Neural progenitor cell (in vitro differentiated cells): ENCODE data around the gene WLS. TPM values are rescaled to one million over a fixed set of nuclear protein-coding genes. Genes with fewer than 3 reads are reported as not detected.

Experiments
- DNase-seq: peaks from one replicate; pipeline ENCODE4 v3.0.0-alpha.2; 2016; ENCODE audit warnings: low spot score
- H2AFZ ChIP-seq: fragments of 200-600 bp; sonication (generic); replicated peaks from 2 replicates; pipeline ENCODE4 v1.6.1; 2016; ENCODE audit warnings: antibody characterized with exemption
- H3F3A ChIP-seq: fragments of 200-600 bp; sonication (generic); 2 replicates; pipeline ENCODE4 v1.6.1; 2016; ENCODE audit warnings: antibody characterized with exemption, low read depth
- H3K27ac ChIP-seq: fragments of 200-600 bp; sonication (generic); 2 replicates; pipeline ENCODE4 v1.5.1; 2016; ENCODE audit warnings: mild to moderate bottlenecking
- H3K27me3 ChIP-seq: fragments of 200-600 bp; sonication (generic); 2 replicates; pipeline ENCODE4 v1.6.1; 2016; ENCODE audit warnings: mild to moderate bottlenecking, moderate library complexity
- H3K36me3 ChIP-seq: fragments of 200-600 bp; sonication (generic); 2 replicates; pipeline ENCODE4 v1.5.1; 2016
- H3K4me1 ChIP-seq: fragments of 200-600 bp; sonication (generic); 2 replicates; pipeline ENCODE4 v1.6.1; 2016; ENCODE audit warnings: mixed run types
- H3K4me2 ChIP-seq: fragments of 200-600 bp; sonication (generic); 2 replicates; pipeline ENCODE4 v1.6.1; 2016
- H3K4me3 ChIP-seq: fragments of 200-600 bp; sonication (generic); 2 replicates; pipeline ENCODE4 v1.5.1; 2016
- H3K79me2 ChIP-seq: fragments of 200-600 bp; sonication (generic); 2 replicates; pipeline ENCODE4 v1.6.1; 2016; ENCODE audit warnings: low read depth
- H3K9ac ChIP-seq: fragments of 200-600 bp; sonication (generic); 2 replicates; pipeline ENCODE4 v1.6.1; 2016
- H3K9me3 ChIP-seq: fragments of 200-600 bp; sonication (generic); 2 replicates; pipeline ENCODE4 v1.5.1; 2016; ENCODE audit warnings: low read depth
- H4K20me1 ChIP-seq: fragments of 200-600 bp; sonication (generic); 2 replicates; pipeline ENCODE4 v1.6.1; 2016; ENCODE audit warnings: low read depth
- H3K27ac Mint-ChIP-seq: 3 replicates; pipeline ENCODE4 v1.8.0; 2021; ENCODE audit warnings: mixed read lengths
- H3K27me3 Mint-ChIP-seq: 2 replicates; pipeline ENCODE4 v1.8.0; 2022; ENCODE audit warnings: low read depth, mild to moderate bottlenecking, inconsistent platforms, moderate library complexity, mixed read lengths; ENCODE audit not compliant: insufficient read depth
- H3K36me3 Mint-ChIP-seq: 3 replicates; pipeline ENCODE4 v1.8.0; 2021; ENCODE audit warnings: mixed read lengths
- H3K4me1 Mint-ChIP-seq: 3 replicates; pipeline ENCODE4 v1.8.0; 2021; ENCODE audit warnings: mixed read lengths
- H3K4me3 Mint-ChIP-seq: 3 replicates; pipeline ENCODE4 v1.8.0; 2021; ENCODE audit warnings: mild to moderate bottlenecking, moderate library complexity, mixed read lengths
- H3K9me3 Mint-ChIP-seq: 3 replicates; pipeline ENCODE4 v1.8.0; 2020; ENCODE audit warnings: mixed read lengths
- CTCF ChIP-seq: fragments of 200-600 bp; sonication (generic); IDR thresholded peaks from 2 replicates; pipeline ENCODE4 v1.5.1; 2017; ENCODE audit warnings: antibody characterized with exemption, mild to moderate bottlenecking
- EZH2 ChIP-seq: fragments of 200-600 bp; sonication (generic); IDR thresholded peaks from 2 replicates; pipeline ENCODE4 v1.6.1; 2017; ENCODE audit warnings: antibody characterized with exemption, mild to moderate bottlenecking, moderate library complexity
- EZH2phosphoT487 ChIP-seq: fragments of 200-600 bp; sonication (generic); IDR thresholded peaks from 2 replicates; pipeline ENCODE4 v1.6.1; 2017; ENCODE audit warnings: antibody characterized with exemption
- total RNA-seq: library from RNA; depleted of rRNA; stranded (reverse); fragments of >200 nt; gene quantifications from 2 replicates; pipeline ENCODE4 v1.2.3, GENCODE V29; 2015; ENCODE audit warnings: low replicate concordance

The WLS gene
- total RNA-seq, 1 donor from 2014 or later = 259 TPM

DNA sequence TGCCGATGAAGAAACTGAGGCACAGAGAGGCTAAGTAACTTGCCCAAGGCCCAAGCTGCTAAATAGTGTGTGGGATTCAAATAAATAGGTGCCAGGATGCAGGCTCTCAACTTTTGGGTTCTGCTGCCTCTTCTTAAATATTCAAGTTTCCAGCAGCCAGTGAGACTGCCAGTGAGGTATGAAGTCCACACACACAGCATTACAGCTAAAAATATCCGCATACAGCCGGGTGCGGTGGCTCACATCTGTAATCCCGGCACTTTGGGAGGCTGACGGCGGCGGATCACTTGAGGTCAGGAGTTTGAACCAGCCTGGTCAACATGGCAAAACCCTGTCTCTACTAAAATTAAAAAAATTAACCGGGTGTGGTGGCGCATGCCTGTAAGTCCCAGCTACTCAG is 103.5 kb downstream of the WLS start:
- no peak for TF ChIP-seq EZH2phosphoT487
- TF ChIP-seq CTCF = no peak
- TF ChIP-seq EZH2 = no peak
- Histone ChIP-seq H2AFZ (no peak overlapping the region), H3K4me2 (no peak overlapping the region), H4K20me1 (no peaks in the 10 kb centered on the region), H3K9ac (no peak overlapping the region), H3K36me3 (no peaks in the 10 kb centered on the region), H3K4me3 (no peak overlapping the region), H3K27ac (no peak overlapping the region), H3F3A (no peaks in the 10 kb centered on the region), H3K9me3 (no peaks in the 10 kb centered on the region), H3K27me3 (no peaks in the 10 kb centered on the region), H3K79me2 (no peaks in the 10 kb centered on the region), H3K4me1 (no peaks in the 10 kb centered on the region)
- Mint-ChIP-seq H3K4me3 (no peak overlapping the region), H3K27me3 (no peaks in the 10 kb centered on the region), H3K4me1 (peaks cover 7% of the 10 kb centered on the region), H3K9me3 (no peaks in the 10 kb centered on the region), H3K36me3 (peaks cover 54% of the 10 kb centered on the region), H3K27ac (no peak overlapping the region)
- DNase-seq = no peak

DNA sequence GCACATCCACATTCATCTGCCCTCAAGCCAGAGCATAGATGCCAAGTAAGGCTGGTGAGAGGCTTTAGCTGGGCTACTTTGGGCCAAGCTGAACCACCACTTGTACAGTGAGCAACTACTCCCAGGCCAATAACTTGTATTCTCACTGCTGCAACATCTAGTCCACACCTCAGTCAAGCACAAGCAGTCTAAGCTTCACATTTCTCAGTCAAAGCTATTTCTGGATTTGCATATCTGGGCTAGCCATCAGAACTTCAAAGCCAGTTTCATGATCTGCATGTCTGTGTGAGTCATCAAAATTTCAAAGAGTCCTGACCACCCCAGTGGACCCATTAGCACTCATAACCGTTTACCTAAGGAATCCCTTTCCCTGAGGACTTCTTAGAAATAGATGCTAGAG is 104.2 kb downstream of the WLS start:
- Histone ChIP-seq H3K36me3 (no peaks in the 10 kb centered on the region), H4K20me1 (no peaks in the 10 kb centered on the region), H3K9me3 (no peaks in the 10 kb centered on the region), H3F3A (no peaks in the 10 kb centered on the region), H2AFZ (no peak overlapping the region), H3K4me2 (no peak overlapping the region), H3K4me1 (no peaks in the 10 kb centered on the region), H3K4me3 (no peak overlapping the region), H3K79me2 (no peaks in the 10 kb centered on the region), H3K9ac (no peak overlapping the region), H3K27me3 (no peaks in the 10 kb centered on the region), H3K27ac (no peak overlapping the region)
- no peak overlapping the region for H3K4me3 Mint-ChIP-seq
- no peaks in the 10 kb centered on the region for H3K27me3 Mint-ChIP-seq
- H3K4me1 Mint-ChIP-seq = peaks cover 7% of the 10 kb centered on the region
- H3K9me3 Mint-ChIP-seq = no peaks in the 10 kb centered on the region
- no peak for DNase-seq
- no peak for TF ChIP-seq EZH2
- no peak for TF ChIP-seq EZH2phosphoT487
- TF ChIP-seq CTCF = no peak
- peaks cover 47% of the 10 kb centered on the region for H3K36me3 Mint-ChIP-seq
- no peak overlapping the region for H3K27ac Mint-ChIP-seq

DNA sequence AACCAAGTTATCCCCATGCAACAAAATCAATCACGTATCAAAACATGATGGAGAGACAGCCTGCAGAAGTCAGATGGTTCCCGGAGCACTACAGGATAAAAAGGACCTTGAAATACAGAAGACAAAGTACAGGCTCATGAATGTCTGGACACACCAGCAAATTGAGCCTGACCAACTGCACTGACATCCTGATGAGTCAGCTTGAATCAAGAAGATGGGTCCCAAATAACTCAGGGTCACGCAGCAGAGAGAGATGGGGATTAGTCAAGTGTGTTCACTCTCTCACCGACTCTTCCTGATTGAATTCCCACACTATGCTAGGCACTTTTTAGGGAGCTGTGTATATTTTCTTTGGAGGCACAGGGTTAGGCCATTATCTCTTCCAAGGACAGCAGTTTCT is 110.8 kb downstream of the WLS start:
- H3K9me3 ChIP-seq = no peaks in the 10 kb centered on the region
- Mint-ChIP-seq H3K4me3 (no peak overlapping the region), H3K36me3 (peaks cover 25% of the 10 kb centered on the region), H3K4me1 (peaks cover 30% of the 10 kb centered on the region), H3K27ac (peak overlapping the region; percentile 67), H3K27me3 (no peaks in the 10 kb centered on the region), H3K9me3 (no peaks in the 10 kb centered on the region)
- H3F3A ChIP-seq = peaks cover 20% of the 10 kb centered on the region
- TF ChIP-seq EZH2 (no peak), EZH2phosphoT487 (no peak), CTCF (no peak)
- H3K9ac ChIP-seq = no peak overlapping the region
- no peak overlapping the region for H2AFZ ChIP-seq
- H3K79me2 ChIP-seq = no peaks in the 10 kb centered on the region
- H3K4me1 ChIP-seq = no peaks in the 10 kb centered on the region
- H3K27me3 ChIP-seq = no peaks in the 10 kb centered on the region
- no peaks in the 10 kb centered on the region for H4K20me1 ChIP-seq
- no peak for DNase-seq
- no peak overlapping the region for H3K4me3 ChIP-seq
- no peak overlapping the region for H3K4me2 ChIP-seq
- H3K27ac ChIP-seq = no peak overlapping the region
- H3K36me3 ChIP-seq = no peaks in the 10 kb centered on the region
